Transverse colon (tissue), 3 donors: Measurements from ENCODE around the gene BCL2L12.

ENCODE experiments used
- CTCF ChIP-seq, 5 experiments: fragments of 200-600 bp in 3 of 5; fragments of 450-650 bp in 2 of 5; sonication (generic) in 3 of 5; IDR thresholded peaks; 1 replicate in 2 of 5; 2 replicates in 3 of 5; pipeline ENCODE4 v1.5.1; 2016 to 2017; ENCODE audit warnings: antibody characterized with exemption in 5 of 5, inconsistent platforms in 3 of 5, mild to moderate bottlenecking in 2 of 5, moderate library complexity in 1 of 5
- EP300 ChIP-seq: sonication (generic); formaldehyde crosslinking; IDR thresholded peaks from one replicate; pipeline ENCODE4 v1.6.1; 2017; ENCODE audit warnings: antibody characterized with exemption, low read depth

- TF ChIP-seq EP300 (no peak), CTCF (IDR thresholded peaks at IDR 0.05) (no peak)
Observed at GRCh38 chr19:49701271-49701786, 35.6 kb downstream of the BCL2L12 start.
